BE2C (cell line): ENCODE results near the gene GPR4.
A peak's percentile ranks its signal among the peaks of the same experiment; 100 is the strongest.

Source experiments
- DNase-seq: peaks from one replicate; pipeline ENCODE4 v3.0.0-alpha.2; 2020
- H3K27me3 ChIP-seq: fragments of 250-450 bp; sonication (Bioruptor Pico); 2 replicates; pipeline ENCODE4 v1.5.1; 2020; ENCODE audit warnings: mild to moderate bottlenecking
- H3K36me3 ChIP-seq: fragments of 250-450 bp; sonication (Bioruptor Pico); 2 replicates; pipeline ENCODE4 v1.5.1; 2020; ENCODE audit warnings: mild to moderate bottlenecking
- H3K4me1 ChIP-seq: fragments of 250-450 bp; sonication (Bioruptor Pico); 2 replicates; pipeline ENCODE4 v1.5.1; 2020
- H3K4me3 ChIP-seq: 2 replicates; pipeline ENCODE4 v1.5.1; 2011; ENCODE audit warnings: low read depth, low read length
- H3K9me3 ChIP-seq: fragments of 250-450 bp; sonication (Bioruptor Pico); 2 replicates; pipeline ENCODE4 v1.5.1; 2020
- TF ChIP-seq, protein P1 (sequence below): IDR thresholded peaks from 2 replicates; pipeline ENCODE4 v1.5.1; 2012; ENCODE audit warnings: mild to moderate bottlenecking, low read depth, low read length

The GPR4 gene

DNA sequence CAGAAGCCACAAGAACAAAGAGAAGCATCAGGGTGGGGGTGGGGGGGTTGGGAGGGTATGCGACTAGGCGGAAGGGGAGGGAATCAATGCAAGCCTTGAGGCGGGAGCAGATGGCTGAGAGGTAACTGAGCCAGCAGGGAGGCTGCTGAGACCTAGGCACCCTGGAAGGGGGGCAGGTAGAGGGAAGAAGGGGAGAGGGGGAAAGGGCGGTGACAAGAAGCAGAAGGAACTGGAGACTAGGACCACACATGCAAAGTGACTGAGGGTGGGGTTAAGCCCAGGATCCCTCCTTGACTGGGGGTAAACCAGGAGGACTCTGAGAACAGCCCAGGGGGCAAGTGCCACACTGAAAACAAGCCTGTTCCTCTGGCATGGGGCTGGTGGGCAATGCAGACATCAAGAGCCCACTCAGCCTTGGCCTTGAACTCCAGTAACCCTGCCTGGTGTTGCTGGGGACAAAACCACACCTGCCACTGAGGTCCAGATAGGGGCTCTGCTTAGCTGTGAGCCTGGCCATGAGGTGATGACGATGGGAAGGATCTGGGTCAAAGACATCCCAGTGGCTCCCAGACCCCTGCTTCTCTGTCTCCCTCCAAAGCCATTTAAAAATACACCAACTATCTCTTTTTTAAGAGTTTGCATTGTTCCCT is 37.8 kb downstream of the GPR4 start:
- Histone ChIP-seq H3K36me3 (no peaks in the 10 kb centered on the region), H3K9me3 (no peaks in the 10 kb centered on the region; the same call in 1 of the 2 replicates), H3K4me3 (no peak overlapping the region), H3K4me1 (no peaks in the 10 kb centered on the region), H3K27me3 (no peaks in the 10 kb centered on the region)
- DNase-seq, result no peak
- TF ChIP-seq, protein P1, sequence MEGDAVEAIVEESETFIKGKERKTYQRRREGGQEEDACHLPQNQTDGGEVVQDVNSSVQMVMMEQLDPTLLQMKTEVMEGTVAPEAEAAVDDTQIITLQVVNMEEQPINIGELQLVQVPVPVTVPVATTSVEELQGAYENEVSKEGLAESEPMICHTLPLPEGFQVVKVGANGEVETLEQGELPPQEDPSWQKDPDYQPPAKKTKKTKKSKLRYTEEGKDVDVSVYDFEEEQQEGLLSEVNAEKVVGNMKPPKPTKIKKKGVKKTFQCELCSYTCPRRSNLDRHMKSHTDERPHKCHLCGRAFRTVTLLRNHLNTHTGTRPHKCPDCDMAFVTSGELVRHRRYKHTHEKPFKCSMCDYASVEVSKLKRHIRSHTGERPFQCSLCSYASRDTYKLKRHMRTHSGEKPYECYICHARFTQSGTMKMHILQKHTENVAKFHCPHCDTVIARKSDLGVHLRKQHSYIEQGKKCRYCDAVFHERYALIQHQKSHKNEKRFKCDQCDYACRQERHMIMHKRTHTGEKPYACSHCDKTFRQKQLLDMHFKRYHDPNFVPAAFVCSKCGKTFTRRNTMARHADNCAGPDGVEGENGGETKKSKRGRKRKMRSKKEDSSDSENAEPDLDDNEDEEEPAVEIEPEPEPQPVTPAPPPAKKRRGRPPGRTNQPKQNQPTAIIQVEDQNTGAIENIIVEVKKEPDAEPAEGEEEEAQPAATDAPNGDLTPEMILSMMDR, result no peak

DNA sequence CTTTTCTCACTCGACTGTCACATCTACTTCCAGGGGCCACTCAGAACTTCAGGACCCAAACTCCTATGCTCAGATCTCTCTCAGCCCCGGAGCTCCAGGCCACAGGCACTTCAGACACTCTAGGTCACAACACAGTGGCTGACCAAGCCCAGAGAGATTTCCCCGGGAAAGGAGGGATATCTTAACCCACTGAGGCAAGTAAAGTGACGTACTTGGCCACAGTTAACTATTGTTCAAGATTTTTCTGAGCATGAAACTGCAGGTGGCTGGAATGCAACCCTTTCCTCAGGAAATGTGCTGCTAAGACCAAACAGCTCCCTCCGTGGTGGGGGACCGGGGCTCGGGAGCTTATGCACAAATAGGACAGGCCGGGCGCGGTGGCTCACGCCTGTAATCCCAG is 41.3 kb downstream of the GPR4 start:
- Histone ChIP-seq H3K9me3 (no peaks in the 10 kb centered on the region; the same call in 1 of the 2 replicates), H3K36me3 (no peaks in the 10 kb centered on the region), H3K27me3 (no peaks in the 10 kb centered on the region), H3K4me1 (no peaks in the 10 kb centered on the region), H3K4me3 (no peak overlapping the region)
- TF ChIP-seq, protein P1, result no peak
- DNase-seq, result no peak

DNA sequence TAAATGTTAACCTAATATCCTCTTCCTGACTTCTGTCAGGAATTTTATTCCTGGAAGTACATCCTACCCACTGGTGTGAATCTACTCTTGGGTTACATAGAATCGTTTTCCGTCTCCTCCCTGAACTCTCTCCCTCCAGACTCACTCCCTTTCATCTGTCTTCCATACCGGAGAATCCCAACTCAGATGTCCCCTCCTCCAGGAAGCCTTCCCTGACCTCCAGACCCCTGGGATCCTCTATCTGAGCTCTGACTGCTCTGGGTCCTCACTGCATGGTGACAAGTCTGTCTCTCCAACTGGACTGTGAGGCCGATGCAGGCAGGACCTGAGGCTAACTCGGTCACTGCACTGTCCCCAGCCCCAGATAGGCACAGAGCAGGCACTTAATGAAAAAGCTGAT is 42.0 kb downstream of the GPR4 start:
- Histone ChIP-seq H3K4me1 (no peaks in the 10 kb centered on the region), H3K4me3 (no peak overlapping the region), H3K27me3 (no peaks in the 10 kb centered on the region), H3K9me3 (no peaks in the 10 kb centered on the region; the same call in 1 of the 2 replicates), H3K36me3 (no peaks in the 10 kb centered on the region)
- TF ChIP-seq, protein P1, result no peak
- DNase-seq, result no peak

DNA sequence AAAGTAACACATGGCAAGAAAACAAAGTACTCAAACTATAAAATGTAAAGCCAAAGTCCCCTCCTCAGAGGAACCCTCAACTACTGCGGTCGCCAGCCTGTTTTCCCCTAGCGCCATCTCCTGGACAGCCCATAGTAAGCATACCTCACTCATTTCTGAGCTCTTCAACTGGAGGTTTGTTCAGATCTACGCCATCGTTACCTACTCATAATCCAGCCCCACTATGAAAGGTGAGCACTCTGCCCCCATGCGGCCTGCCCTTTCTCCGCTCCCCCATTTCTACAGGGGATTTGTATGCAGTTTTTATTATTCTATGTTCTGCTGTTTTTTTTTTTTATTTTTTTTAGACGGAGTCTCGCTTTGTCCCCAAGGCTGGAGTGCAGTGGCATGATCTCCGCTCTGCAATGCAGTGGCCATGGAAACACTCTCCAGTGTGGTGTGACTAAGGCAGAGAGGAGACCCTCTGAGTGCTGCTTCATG is 43.6 kb downstream of the GPR4 start:
- TF ChIP-seq, protein P1, result peak; percentile 76

DNA sequence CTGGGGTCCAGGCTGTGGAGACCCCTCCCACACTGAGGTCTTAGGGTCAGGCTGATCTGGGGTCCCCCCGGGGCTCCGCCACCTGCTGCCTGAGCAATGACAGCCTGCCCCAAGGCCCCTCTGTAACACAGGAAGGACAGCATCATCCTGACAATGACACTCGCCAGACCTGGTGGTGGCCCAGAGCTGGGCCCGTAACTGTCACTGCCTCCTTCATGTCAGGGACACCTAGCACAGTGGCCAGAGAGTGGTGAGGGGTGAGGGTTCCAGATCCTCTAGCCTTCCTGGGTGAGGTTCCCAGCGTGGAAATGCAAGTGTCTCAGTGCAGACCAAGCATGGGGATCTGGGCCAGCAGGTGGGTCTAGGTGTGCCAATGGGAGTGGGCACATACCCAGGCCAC is 45.2 kb downstream of the GPR4 start:
- TF ChIP-seq, protein P1, result no peak
- no peak for DNase-seq
- Histone ChIP-seq H3K4me1 (no peaks in the 10 kb centered on the region), H3K27me3 (no peaks in the 10 kb centered on the region), H3K9me3 (no peaks in the 10 kb centered on the region; the same call in 1 of the 2 replicates), H3K4me3 (no peak overlapping the region), H3K36me3 (no peaks in the 10 kb centered on the region)

More for the DNA sequence above, 43.6 kb downstream of the GPR4 start:
- no peaks in the 10 kb centered on the region for H3K4me1 ChIP-seq
- H3K9me3 ChIP-seq, result no peaks in the 10 kb centered on the region; the same call in 1 of the 2 replicates
- no peaks in the 10 kb centered on the region for H3K36me3 ChIP-seq
- no peak overlapping the region for H3K4me3 ChIP-seq
- H3K27me3 ChIP-seq, result no peaks in the 10 kb centered on the region
- peak; percentile 64 for DNase-seq

DNA sequence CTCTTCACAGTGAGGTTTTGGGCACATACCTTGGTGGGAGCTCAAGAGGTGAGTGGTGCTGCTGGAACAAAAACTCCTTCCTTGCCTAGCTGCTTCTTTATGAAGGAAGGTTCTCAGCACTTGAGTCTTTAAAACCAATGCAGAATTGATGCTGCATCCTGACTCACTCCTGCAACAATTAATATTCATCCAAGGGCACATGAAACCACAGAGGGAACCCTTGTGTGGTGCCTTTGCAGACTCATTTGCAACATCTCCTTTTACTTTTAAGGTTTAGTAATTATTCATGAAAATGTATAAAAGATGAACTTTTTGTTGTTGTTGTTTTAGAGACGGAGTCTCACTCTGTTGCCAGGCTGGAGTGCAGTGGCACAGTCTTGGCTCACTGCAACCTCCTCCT is 47.5 kb downstream of the GPR4 start:
- H3K9me3 ChIP-seq, result no peaks in the 10 kb centered on the region
- no peaks in the 10 kb centered on the region for H3K36me3 ChIP-seq
- H3K4me1 ChIP-seq, result no peaks in the 10 kb centered on the region
- no peak overlapping the region for H3K4me3 ChIP-seq
- no peaks in the 10 kb centered on the region for H3K27me3 ChIP-seq
- TF ChIP-seq, protein P1, result no peak
- DNase-seq, result no peak
